Measurements from ENCODE around the gene DMRTB1. TPM values are rescaled to one million over a fixed set of nuclear protein-coding genes. Genes with fewer than 3 reads are reported as not detected.

The DMRTB1 gene
- total and polyA plus RNA-seq, 2 of the 8 experiments (the other 6 are each of a cell fraction or from before 2014, with no cell fraction given): 0.06 to 0.35 TPM

DNA sequence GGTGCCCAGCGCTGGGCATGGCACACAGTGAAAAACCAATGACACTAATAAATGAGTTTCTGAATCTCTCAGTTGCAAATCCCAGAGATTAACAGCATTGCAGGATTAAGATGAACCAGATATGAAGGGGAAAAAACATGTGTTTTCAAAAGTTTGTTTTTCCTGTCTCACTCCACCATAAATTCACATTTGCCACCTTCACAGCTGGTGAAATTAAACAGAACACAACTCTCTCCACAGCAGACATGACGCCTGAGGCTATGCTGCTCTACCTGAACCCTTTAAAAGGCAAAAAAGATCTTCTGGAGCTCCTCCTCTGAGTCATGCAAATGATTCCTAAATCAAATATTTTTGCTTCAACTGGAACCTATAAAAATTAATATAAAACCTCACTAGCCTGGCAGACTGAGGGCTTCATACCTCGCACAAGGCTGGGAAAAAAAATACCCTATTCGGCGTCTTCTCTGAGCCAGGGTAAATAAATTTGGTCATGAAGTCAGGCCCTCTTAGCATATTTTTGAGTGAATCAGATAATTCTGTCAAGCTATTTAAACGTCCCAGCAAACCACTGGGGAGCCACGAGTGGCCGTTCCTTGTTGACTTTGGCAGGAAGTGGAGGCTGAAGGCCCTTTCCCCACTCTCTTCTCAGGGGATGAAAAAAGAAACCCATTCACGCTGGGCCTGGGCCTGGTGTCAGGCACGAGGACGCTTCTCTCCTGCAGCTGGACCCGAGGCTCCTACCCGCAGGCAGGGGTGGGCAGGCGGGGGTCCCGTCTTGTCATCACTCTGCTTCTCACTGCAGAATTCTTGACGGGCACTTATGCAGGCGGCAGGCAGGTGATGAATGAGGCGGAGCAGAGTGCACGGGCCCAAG, 53.0 kb downstream of the DMRTB1 start (continued):
- TF ChIP-seq, protein P1, sequence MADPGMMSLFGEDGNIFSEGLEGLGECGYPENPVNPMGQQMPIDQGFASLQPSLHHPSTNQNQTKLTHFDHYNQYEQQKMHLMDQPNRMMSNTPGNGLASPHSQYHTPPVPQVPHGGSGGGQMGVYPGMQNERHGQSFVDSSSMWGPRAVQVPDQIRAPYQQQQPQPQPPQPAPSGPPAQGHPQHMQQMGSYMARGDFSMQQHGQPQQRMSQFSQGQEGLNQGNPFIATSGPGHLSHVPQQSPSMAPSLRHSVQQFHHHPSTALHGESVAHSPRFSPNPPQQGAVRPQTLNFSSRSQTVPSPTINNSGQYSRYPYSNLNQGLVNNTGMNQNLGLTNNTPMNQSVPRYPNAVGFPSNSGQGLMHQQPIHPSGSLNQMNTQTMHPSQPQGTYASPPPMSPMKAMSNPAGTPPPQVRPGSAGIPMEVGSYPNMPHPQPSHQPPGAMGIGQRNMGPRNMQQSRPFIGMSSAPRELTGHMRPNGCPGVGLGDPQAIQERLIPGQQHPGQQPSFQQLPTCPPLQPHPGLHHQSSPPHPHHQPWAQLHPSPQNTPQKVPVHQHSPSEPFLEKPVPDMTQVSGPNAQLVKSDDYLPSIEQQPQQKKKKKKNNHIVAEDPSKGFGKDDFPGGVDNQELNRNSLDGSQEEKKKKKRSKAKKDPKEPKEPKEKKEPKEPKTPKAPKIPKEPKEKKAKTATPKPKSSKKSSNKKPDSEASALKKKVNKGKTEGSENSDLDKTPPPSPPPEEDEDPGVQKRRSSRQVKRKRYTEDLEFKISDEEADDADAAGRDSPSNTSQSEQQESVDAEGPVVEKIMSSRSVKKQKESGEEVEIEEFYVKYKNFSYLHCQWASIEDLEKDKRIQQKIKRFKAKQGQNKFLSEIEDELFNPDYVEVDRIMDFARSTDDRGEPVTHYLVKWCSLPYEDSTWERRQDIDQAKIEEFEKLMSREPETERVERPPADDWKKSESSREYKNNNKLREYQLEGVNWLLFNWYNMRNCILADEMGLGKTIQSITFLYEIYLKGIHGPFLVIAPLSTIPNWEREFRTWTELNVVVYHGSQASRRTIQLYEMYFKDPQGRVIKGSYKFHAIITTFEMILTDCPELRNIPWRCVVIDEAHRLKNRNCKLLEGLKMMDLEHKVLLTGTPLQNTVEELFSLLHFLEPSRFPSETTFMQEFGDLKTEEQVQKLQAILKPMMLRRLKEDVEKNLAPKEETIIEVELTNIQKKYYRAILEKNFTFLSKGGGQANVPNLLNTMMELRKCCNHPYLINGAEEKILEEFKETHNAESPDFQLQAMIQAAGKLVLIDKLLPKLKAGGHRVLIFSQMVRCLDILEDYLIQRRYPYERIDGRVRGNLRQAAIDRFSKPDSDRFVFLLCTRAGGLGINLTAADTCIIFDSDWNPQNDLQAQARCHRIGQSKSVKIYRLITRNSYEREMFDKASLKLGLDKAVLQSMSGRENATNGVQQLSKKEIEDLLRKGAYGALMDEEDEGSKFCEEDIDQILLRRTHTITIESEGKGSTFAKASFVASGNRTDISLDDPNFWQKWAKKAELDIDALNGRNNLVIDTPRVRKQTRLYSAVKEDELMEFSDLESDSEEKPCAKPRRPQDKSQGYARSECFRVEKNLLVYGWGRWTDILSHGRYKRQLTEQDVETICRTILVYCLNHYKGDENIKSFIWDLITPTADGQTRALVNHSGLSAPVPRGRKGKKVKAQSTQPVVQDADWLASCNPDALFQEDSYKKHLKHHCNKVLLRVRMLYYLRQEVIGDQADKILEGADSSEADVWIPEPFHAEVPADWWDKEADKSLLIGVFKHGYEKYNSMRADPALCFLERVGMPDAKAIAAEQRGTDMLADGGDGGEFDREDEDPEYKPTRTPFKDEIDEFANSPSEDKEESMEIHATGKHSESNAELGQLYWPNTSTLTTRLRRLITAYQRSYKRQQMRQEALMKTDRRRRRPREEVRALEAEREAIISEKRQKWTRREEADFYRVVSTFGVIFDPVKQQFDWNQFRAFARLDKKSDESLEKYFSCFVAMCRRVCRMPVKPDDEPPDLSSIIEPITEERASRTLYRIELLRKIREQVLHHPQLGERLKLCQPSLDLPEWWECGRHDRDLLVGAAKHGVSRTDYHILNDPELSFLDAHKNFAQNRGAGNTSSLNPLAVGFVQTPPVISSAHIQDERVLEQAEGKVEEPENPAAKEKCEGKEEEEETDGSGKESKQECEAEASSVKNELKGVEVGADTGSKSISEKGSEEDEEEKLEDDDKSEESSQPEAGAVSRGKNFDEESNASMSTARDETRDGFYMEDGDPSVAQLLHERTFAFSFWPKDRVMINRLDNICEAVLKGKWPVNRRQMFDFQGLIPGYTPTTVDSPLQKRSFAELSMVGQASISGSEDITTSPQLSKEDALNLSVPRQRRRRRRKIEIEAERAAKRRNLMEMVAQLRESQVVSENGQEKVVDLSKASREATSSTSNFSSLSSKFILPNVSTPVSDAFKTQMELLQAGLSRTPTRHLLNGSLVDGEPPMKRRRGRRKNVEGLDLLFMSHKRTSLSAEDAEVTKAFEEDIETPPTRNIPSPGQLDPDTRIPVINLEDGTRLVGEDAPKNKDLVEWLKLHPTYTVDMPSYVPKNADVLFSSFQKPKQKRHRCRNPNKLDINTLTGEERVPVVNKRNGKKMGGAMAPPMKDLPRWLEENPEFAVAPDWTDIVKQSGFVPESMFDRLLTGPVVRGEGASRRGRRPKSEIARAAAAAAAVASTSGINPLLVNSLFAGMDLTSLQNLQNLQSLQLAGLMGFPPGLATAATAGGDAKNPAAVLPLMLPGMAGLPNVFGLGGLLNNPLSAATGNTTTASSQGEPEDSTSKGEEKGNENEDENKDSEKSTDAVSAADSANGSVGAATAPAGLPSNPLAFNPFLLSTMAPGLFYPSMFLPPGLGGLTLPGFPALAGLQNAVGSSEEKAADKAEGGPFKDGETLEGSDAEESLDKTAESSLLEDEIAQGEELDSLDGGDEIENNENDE (IDR thresholded peaks at IDR 0.05; ENCODE audit: insufficient replicate concordance, low read length): no peak
- TF ChIP-seq FOSL1 (IDR thresholded peaks at IDR 0.05; ENCODE audit: insufficient read depth, low read depth, low read length): no peak
- TF ChIP-seq, protein P2, sequence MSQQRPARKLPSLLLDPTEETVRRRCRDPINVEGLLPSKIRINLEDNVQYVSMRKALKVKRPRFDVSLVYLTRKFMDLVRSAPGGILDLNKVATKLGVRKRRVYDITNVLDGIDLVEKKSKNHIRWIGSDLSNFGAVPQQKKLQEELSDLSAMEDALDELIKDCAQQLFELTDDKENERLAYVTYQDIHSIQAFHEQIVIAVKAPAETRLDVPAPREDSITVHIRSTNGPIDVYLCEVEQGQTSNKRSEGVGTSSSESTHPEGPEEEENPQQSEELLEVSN (IDR thresholded peaks at IDR 0.05): no peak
- TF ChIP-seq, protein P3, sequence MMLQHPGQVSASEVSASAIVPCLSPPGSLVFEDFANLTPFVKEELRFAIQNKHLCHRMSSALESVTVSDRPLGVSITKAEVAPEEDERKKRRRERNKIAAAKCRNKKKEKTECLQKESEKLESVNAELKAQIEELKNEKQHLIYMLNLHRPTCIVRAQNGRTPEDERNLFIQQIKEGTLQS (IDR thresholded peaks at IDR 0.05; ENCODE audit: insufficient read depth, low read depth, low read length): no peak
- TF ChIP-seq POLR2A (IDR thresholded peaks at IDR 0.05; ENCODE audit: control extremely low read depth in 1 of 2, low read depth in 2 of 2, low read length in 2 of 2): no peak
- TF ChIP-seq SP1 (IDR thresholded peaks at IDR 0.05; ENCODE audit: low read depth, low read length): no peak
